Neural crest cell (in vitro differentiated cells): ENCODE measurements around the gene BMAL1. TPM values are rescaled to one million over a fixed set of nuclear protein-coding genes. Genes with fewer than 3 reads are reported as not detected.
"Not testable (repeated sequence)": the region's sequence is repeated elsewhere in the genome, so short reads cannot be mapped to it uniquely, and the experiment has no call there.

Experiments
- DNase-seq: peaks from one replicate; pipeline ENCODE4 v3.0.0; 2021; ENCODE audit warnings: low read depth, mixed read lengths, low spot score
- H3K27ac Mint-ChIP-seq: one replicate; pipeline ENCODE4 v1.8.0; 2021; ENCODE audit warnings: mild to moderate bottlenecking, mixed read lengths; ENCODE audit not compliant: unreplicated experiment
- H3K27me3 Mint-ChIP-seq: 2 replicates; pipeline ENCODE4 v1.8.0; 2021; ENCODE audit warnings: low read depth, mild to moderate bottlenecking, mixed read lengths
- H3K36me3 Mint-ChIP-seq: 2 replicates; pipeline ENCODE4 v1.8.0; 2021; ENCODE audit warnings: low read depth, mild to moderate bottlenecking, mixed read lengths
- H3K4me1 Mint-ChIP-seq: 2 replicates; pipeline ENCODE4 v1.8.0; 2021; ENCODE audit warnings: mixed read lengths
- H3K4me3 Mint-ChIP-seq: one replicate; pipeline ENCODE4 v1.8.0; 2021; ENCODE audit warnings: mild to moderate bottlenecking, mixed read lengths
- H3K9me3 Mint-ChIP-seq: 2 replicates; pipeline ENCODE4 v1.8.0; 2021; ENCODE audit warnings: mixed read lengths
- total RNA-seq: library from RNA; stranded (reverse); gene quantifications from 2 replicates; pipeline ENCODE4 v1.2.1, GENCODE V29; 2021
- TF ChIP-seq, protein P1 (sequence below): fragments of 200-600 bp; sonication (generic); conservative IDR thresholded peaks from 2 replicates; pipeline ENCODE4 v1.5.0; 2021; ENCODE audit warnings: antibody characterized with exemption, mild to moderate bottlenecking

Gene BMAL1
- total RNA-seq, 1 donor from 2014 or later = 5.1 TPM

- H3K9me3 Mint-ChIP-seq = no peaks in the 10 kb centered on the region
- no peak for DNase-seq
- TF ChIP-seq, protein P1, sequence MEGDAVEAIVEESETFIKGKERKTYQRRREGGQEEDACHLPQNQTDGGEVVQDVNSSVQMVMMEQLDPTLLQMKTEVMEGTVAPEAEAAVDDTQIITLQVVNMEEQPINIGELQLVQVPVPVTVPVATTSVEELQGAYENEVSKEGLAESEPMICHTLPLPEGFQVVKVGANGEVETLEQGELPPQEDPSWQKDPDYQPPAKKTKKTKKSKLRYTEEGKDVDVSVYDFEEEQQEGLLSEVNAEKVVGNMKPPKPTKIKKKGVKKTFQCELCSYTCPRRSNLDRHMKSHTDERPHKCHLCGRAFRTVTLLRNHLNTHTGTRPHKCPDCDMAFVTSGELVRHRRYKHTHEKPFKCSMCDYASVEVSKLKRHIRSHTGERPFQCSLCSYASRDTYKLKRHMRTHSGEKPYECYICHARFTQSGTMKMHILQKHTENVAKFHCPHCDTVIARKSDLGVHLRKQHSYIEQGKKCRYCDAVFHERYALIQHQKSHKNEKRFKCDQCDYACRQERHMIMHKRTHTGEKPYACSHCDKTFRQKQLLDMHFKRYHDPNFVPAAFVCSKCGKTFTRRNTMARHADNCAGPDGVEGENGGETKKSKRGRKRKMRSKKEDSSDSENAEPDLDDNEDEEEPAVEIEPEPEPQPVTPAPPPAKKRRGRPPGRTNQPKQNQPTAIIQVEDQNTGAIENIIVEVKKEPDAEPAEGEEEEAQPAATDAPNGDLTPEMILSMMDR = no peak
- no peaks in the 10 kb centered on the region for H3K36me3 Mint-ChIP-seq
- no peak overlapping the region for H3K27ac Mint-ChIP-seq
- peaks cover 6% of the 10 kb centered on the region for H3K4me1 Mint-ChIP-seq
- H3K27me3 Mint-ChIP-seq = no peaks in the 10 kb centered on the region
- no peak overlapping the region for H3K4me3 Mint-ChIP-seq
These were observed 21.4 kb upstream of the BMAL1 start for GRCh38 chr11:13256216-13256615.

DNA sequence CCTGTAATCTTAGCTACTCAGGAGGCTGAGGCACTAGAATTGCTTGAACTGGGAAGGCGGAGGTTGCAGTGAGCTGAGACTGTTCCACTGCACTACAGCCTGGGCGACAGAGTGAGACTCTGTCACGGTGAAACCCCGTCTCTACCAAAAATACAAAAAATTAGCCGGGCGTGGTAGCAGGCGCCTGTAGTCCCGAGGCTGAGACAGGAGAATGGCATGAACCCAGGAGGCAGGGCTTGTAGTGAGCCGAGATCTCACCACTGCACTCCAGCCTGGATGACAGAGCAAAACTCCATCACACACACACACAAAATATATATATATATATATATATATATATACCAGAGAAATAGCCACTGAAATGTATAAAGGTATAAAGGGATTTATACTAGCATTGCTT is 19.5 kb upstream of the BMAL1 start:
- H3K27ac Mint-ChIP-seq, H3K9me3 Mint-ChIP-seq, H3K4me3 Mint-ChIP-seq, H3K36me3 Mint-ChIP-seq, H3K27me3 Mint-ChIP-seq, DNase-seq: not testable (repeated sequence)
- H3K4me1 Mint-ChIP-seq = peaks cover 17% of the 10 kb centered on the region

DNA sequence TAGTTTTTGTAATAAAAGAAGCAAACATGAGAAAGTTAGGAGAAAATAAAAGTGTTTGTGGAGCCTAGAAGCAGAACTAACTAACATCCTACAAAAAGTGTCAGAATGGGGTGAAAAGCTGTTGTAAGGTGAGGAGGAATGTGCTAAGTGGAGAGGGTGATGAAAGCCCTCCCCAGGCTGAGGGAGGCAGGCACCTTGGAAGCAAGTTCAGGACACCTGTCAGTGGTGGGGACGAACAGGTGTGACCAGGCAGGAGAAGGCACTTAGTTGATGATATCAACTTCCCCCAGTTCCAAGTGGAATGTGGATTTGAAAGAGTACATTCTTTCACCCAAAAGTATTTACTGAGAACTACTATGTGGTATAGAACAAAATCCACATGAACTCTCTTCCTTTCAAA is 18.7 kb upstream of the BMAL1 start:
- no peaks in the 10 kb centered on the region for H3K9me3 Mint-ChIP-seq
- DNase-seq = no peak
- no peak overlapping the region for H3K4me3 Mint-ChIP-seq
- no peak overlapping the region for H3K27ac Mint-ChIP-seq
- H3K4me1 Mint-ChIP-seq = peaks cover 17% of the 10 kb centered on the region
- TF ChIP-seq, protein P1 = no peak
- no peaks in the 10 kb centered on the region for H3K36me3 Mint-ChIP-seq
- no peaks in the 10 kb centered on the region for H3K27me3 Mint-ChIP-seq

- DNase-seq = no peak
- H3K4me1 Mint-ChIP-seq = peaks cover 17% of the 10 kb centered on the region
- H3K9me3 Mint-ChIP-seq = no peaks in the 10 kb centered on the region
- no peaks in the 10 kb centered on the region for H3K36me3 Mint-ChIP-seq
- no peaks in the 10 kb centered on the region for H3K27me3 Mint-ChIP-seq
- H3K27ac Mint-ChIP-seq = peak overlapping the region; percentile 9
- no peak overlapping the region for H3K4me3 Mint-ChIP-seq
- TF ChIP-seq, protein P1 = no peak
These were observed 18.2 kb upstream of the BMAL1 start for GRCh38 chr11:13259374-13259773.

GRCh38 chr11:13260201-13260962 is 17.2 kb upstream of the BMAL1 start:
- Mint-ChIP-seq H3K4me1 (peaks cover 17% of the 10 kb centered on the region), H3K4me3 (no peak overlapping the region), H3K27ac (no peak overlapping the region), H3K36me3 (no peaks in the 10 kb centered on the region), H3K9me3 (no peaks in the 10 kb centered on the region), H3K27me3 (peaks cover 4% of the 10 kb centered on the region)
- DNase-seq = no peak
- TF ChIP-seq, protein P1 = no peak

DNA sequence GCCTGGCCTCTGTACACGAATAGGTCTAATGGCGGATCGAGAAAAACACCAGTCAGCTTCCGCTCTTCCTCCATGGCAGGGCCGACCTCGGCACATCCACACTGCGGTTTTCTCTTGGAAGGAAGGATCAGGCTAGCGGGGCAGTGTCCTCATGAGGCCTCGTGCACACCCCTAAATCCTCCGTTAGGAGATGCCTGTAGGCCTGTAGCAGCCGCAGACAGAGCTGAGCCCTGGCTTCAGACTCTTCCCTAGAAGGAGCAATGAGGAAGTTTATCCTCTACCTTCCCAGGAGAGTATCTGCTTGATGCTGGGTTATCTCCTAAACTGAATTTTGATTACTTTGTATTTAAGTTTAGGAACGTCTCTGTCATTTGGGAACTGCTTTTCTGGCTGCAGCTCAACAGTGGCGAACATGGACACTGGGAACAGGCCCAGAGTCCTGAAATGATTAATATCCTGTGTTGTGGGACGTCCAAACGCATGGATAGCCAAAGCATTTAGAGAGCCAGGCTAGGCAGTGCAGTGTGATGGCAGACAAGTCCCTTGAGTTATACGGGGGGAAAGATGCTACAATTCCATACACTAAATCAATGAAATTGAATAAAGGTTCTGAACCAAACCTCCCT is 16.5 kb upstream of the BMAL1 start:
- no peak for DNase-seq
- Mint-ChIP-seq H3K4me1 (peaks cover 17% of the 10 kb centered on the region), H3K9me3 (no peaks in the 10 kb centered on the region), H3K36me3 (no peaks in the 10 kb centered on the region), H3K4me3 (no peak overlapping the region), H3K27ac (no peak overlapping the region), H3K27me3 (peaks cover 7% of the 10 kb centered on the region)
- TF ChIP-seq, protein P1 = no peak
